SHP77 treated with DMSO at 0.1 percent for 48 hours (cell line): Measurements from ENCODE around the gene S100A16.
"Not testable (repeated sequence)": the region's sequence is repeated elsewhere in the genome, so short reads cannot be mapped to it uniquely, and the experiment has no call there.

ENCODE experiments used
- DNase-seq: peaks from one replicate; lab custom pipeline; 2025; lab: John Stamatoyannopoulos, UW

Gene S100A16, protein sequence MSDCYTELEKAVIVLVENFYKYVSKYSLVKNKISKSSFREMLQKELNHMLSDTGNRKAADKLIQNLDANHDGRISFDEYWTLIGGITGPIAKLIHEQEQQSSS

DNA sequence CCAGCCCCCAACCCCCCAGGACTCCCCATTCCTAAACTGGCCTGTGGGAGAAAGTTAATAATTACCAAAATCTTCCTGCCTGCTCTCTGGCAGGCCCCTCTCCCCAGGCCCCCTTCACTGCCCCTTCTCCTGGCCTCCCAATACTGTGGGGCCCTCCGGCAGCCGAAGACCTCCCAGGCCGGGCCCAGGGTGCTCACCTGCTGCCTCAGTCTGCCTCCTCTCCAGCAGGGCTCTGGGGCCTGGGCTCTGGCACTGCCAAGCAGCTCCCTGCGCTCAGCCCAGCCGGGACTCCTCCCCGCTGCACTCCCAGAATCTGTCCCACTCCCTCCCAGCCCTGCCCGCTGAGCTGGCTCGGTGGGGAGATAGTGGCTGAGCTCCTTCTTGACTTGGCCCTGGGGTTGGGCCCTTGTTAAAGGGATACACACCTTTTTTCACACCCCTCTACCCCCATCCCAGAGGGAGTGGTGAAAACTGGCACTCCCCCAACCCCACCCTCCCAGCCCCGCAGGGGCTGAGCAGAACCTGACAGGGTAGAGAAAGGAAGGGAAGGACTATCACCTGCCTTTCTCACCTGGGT is at the start of gene S100A16:
TSS of gene S100A16 (minus strand) at position 383 of the 577 bp plus-strand sequence. CDS start 4,986 bp downstream, outside the sequence.
- DNase-seq = no peak

DNA sequence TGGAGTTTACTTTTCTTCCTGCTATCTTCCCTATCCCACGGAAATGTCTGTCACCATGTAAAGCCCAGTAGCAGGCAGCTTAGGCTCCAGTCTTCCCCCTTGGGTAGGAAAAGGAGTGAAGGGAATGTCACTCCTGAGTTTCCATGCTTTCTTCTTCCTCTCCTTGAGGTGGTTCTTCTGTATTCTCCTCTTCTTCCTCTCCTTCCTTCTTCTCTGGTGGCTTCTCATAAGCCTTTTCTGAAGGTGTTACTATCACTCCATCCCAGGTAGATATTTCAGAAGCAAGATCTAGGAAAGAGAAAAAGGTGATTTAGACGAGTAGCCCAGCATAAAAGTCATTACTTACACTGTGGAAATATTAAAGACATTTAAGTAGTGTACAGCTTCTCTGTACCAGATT is 49.3 kb upstream of the S100A16 start:
- DNase-seq = no peak

DNA sequence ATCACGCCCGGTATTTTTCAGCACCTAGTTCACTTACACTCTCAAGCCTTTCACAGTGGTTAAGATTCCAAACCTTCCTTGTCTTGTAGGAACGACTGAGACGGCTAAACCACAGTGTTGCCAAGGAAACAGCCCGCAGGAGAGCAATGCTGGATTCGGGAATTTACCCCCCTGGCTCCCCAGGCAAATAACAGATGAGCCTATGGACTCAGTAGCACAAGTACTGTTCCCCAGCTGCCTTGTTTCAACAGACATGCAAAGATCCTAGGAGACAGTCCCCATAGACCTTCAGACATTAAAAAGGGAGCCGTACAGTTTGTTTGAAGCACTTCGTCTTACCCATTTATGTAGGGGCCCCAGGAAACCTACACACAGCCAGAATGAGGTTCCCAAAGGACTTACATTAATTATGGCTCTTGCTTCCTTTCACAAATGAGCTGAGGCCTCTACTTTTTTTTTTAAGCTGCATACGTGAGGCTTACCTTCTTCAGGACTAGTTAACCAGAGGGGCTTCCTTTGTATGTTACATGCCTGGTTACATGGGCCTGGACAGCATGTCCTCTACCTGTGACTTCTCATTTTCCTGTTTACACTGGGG is 48.3 kb upstream of the S100A16 start:
- DNase-seq = no peak

DNA sequence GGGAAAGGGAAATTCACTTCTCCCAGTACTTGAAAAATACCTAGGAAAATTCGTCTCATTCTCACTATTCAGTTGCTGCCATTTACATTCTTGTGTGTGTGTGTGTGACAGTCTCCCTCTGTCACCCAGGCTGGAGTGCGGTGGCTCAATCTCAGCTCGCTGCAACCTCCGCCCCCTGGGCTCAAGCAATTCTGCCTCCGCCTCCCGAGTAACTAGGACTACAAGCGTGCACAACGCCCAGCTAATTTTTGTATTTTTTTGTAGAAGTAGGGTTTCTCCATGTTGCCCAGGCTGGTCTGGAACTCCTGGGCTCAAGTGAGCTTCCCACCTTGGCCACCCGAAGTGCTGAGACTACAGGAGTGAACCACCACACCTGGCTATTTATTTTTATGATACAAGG is 46.7 kb upstream of the S100A16 start:
- no peak for DNase-seq

DNA sequence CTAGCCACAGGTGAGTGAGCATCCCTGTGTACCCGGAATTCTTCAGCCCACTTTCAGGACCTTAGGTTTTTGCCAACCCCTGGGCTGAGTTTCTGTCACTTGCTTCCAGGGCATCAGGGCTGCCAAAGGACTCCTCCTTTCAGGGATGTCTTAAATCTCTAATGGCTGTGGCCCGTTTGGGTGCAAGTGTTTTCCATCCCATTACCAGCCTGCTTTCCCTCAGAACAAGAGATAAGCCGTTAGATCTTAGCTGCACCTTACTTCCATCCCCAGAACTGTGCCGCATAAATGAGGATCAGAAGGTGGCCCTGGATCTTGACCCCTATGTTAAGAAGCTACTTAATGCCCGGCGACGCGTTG is 46.2 kb upstream of the S100A16 start:
- DNase-seq = no peak

DNA sequence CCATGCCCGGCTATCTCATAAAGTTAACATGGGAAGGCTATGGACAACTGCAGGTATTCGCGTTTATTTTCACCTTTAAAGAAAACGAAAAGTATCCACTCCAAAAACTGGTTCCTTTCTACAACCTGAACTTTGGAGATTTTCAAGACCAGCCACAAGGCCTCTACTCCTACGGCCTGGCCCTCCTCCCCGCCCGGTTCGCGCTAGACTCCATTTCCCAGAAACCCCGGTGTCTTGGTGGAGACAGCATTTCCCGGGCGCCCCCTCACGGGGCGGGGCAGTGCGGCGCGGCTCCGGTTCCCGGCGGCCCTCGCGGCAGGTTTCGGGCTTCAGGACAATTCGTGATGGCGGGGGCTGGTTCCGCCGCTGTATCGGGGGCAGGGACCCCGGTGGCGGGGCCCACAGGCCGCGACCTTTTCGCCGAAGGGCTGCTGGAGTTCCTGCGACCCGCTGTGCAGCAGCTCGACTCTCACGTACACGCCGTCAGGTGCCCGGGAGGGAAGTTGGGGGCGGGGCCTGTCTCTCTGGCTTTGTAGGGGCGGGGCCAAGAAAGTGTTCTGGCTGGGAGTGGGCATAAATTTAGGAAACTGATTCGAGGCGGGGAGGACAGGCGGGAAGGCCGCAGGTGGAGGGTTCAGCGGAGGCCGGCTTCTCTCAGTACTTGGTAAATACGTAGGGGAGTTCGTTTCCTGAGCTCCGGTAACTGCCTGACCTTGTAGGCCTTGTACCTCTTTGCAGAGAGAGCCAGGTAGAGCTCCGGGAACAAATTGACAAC is 45.6 kb upstream of the S100A16 start, which contains the start of gene SNAPIN:
TSS of gene SNAPIN (plus strand) at position 304 of the 775 bp plus-strand sequence. CDS start at position 345, 41 bp downstream.
- DNase-seq = peak; percentile 96

DNA sequence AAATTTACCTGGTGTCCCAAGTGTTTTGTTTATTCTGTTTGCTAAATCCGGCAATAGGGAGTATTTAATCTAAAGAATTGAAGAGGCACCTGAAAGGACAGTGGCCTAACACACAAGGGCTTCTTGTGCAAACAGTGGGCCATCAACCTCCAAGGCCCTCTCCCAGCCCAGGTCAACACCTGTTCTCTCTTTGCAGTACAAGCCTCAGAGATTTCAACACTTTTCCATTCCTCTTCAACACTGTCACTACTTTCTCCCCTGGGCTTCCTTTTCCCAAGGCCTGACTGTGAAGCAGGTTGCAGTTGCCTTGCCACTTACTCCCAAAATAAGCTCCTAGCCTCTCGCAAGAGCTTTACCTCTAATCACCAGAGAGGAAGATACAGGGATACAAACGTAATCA is 42.4 kb upstream of the S100A16 start:
- DNase-seq = peak; percentile 44

DNA sequence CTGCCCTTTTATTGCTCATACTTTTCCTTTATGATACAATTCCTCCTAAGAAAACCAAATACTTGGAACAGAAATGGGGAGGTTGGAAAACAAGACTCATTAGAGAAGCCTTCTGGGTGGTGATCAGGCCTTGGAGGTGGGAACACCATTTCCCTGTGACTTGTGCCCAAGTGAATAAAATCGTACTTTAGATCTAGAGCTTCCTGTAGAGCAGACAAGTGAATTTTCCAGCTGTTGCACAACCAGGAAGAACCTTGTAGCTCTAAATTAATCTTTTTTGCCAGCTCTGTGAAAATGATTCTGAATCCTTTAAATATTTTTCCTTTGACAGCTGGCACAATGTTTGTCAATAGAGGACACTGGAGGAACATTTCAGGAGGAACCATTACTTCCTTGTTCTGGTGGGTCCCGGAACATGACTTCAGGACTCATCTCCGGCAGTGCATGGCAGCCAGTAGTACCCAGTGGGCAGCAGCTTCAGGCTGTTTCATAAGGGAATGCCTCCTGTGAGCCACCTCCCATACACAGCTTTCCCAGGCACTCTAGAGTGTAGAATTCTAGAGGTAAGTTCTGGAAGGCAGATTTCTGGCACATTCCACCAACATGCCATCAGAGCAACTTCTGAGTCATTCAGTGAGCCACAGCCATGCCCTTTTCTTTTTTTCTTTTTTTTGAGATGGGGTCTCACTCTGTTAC is 40.0 kb upstream of the S100A16 start:
- DNase-seq = no peak

DNA sequence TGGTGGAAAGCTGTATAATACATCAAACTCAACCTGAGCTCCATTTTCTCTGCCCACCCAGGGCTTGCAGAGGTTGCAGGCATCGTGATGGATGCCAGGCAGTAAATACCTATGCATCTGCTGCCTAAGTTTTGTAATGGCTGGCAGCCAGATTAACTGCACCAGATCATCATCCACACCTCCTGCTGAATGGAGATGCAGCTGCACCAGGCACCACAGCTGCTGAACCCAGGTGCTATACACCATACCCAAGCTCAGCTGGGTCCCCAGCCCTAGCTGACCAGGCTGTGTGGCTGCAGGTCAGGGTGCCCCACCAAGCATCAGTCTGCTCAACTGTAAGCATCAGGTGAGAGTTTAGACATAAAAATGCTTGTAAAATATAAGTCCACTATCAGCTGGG is 38.8 kb upstream of the S100A16 start:
- peak; percentile 73 for DNase-seq

DNA sequence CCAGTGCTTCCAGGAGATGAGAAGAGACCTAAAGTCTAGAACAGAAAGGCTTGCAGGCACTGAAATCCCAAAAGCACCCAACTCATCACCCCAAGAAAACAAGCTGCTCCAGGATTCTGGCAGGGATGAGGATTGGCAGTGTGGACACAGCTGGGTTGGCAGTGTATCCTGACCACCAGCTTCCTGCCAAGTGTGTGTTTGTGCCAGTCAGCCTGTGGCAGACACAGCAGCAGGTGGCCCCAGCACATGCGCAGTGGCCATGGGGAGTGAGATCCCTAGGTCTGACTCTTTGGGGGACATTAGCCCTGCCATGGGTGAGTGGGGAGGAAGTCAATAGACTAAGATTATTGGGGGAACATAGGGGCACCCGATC is 36.9 kb upstream of the S100A16 start:
- peak; percentile 84 for DNase-seq

DNA sequence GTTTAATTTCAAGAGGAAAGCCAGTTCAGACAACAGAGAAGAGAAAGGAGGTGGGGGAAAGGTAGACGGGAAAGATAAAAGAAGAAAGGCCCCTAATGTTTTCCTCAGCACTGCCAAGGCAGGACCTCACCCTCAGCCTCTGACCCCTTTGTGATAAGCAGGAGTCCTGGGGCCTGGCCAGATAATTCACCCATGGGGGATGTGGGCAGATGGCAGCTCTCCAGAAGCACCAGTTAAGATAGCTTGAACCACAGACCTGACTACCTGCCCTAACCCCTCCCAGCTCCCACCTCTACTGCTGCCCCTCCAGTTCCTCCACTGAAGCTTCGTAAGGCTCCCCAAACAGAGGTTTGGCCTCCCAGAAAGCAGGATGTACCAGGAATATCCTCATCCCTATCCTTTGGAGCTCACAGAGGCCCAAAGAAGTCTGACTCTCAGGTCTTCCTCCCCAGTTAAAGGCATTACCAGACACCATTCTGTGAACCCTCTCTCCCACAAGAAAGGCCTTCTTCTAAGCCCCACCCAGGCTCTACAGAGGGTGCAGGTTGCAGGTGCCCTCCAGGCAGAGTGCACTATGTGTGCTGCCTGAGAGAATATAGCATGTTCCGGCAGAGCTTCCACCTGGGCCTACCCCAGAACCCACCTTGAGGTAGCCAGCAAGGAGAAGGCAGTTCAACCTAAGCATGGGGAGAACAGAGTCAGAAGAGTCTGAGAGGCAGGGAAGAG is 36.4 kb upstream of the S100A16 start:
- DNase-seq = peak; percentile 64

DNA sequence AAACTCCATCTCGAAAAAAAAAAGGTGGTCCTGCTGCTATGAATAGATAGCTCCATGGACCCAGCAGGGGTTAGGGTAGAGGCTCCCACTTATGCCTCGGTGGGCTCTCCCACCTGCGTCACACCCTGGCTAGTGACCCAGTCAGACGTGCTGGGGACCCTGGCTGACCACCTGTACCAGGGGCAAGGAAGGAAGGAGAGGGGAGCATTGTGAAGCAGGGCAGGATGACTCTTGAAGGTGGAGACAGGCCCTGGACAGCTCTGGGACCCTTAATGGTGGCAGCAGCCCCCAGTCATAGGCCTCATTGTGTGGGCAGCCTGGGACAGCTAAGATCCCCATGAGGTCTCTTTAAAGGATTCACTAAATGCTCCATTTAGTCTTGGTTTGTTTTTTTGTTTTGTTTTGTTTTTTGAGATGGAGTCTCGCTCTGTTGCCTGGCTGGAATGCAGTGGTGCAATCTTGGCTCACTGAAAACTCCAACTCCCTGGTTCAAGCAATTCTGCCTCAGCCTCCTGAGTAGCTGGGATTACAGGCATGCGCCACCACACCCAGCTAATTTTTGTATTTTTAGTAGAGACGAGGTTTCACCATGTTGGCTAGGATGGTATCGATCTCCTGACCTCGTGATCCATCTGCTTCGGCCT is 35.2 kb upstream of the S100A16 start:
- no peak for DNase-seq

DNA sequence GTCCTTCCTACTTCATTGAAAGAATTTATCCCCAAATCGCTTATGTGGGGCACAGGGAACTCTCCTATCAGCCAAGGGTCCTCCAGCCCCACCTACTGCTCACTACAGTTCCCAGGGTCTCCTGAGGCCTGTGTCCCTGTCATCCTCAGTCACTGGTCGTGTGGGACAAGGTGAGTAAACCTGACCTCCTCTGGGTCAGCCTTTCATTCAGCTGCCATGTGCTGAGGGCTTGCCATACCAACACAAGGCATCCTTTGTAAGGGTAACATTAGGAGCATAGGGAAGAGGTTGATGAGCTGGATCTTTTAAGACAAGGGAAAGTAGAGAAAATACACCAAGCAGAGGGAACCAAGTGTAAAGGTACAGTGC is 34.4 kb upstream of the S100A16 start:
- no peak for DNase-seq

DNA sequence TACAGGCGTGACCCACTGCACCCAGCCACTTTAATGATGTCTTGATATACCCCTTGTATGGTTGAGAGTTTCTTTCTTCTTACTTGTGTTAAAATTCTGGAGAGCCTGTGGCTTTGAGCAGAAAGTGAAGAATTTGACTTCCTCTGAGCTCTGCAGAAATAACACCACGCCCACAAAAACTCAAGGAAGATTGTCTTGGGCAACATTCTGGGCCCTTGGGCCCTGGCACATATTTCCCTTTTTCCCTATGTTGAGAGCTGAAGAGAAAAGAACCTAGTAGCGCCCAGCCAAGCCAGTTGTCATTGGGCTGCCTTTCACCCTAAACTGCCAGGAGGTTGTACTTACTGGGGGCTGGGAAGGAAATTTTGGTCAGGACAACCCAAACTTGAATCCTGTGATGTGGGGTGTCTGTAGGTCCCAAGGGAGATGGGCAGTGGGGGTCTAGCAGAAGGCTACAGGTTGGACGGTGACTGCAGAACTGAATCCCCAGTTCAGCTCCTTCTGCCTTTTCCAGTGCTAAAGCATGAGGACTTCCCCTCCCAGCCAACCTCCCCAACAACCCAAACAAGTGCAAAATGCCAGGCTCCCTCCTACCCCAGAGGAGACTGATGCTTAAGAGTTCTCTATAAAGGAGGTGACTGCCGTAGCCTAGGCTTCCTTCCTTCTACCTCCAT is 33.9 kb upstream of the S100A16 start:
- DNase-seq = no peak

DNA sequence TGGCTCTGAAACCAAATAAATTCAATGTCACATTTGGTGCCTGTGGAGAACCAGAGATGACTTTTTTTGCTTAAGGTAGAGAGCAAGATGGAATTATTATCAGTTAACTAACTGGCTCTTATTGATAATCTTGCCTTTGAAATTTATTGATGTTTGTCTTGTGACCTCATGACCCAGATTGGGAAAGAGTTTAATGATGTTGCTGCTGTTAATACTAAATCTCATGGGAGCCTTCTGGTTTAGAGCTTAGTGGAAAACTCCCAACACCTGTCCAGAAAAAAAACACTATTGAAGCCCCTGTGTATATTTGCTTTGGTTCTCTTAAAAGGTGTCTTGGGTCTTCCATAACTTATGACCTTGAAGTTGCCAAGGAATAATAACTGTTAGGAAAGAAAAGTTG is 30.9 kb upstream of the S100A16 start:
- DNase-seq = no peak

DNA sequence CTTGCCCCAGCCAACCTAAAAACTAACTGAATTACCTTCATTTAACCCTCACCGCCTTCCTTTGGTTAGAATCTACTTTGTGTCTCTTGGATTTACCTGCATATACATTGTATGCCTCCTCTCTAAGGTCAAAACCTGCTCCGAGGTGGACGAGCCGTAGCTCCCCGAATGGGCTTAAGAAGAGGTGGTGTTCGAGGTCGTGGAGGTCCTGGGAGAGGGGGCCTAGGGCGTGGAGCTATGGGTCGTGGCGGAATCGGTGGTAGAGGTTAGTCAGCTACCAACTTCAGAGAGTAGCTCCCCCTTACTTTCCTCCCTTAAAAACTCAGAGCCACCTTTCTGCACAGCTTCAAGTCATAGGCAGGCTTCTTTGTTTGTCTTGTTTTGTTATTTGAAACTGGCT is 30.2 kb upstream of the S100A16 start:
- DNase-seq = no peak

DNA sequence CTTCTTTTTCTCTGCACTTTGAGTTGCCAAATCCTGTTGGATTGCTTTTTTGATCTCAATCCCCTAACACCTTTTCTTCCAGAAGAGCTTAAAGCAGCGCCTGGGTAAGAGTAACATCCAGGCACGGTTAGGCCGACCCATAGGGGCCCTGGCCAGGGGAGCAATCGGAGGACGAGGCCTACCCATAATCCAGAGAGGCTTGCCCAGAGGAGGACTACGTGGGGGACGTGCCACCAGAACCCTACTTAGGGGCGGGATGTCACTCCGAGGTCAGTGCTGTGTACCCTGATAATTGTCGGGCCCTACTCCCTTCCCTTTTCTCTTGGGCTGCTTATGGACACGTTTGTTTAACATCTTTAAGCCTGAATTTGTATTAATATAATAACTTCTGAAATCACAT is 29.2 kb upstream of the S100A16 start:
- DNase-seq = no peak

DNA sequence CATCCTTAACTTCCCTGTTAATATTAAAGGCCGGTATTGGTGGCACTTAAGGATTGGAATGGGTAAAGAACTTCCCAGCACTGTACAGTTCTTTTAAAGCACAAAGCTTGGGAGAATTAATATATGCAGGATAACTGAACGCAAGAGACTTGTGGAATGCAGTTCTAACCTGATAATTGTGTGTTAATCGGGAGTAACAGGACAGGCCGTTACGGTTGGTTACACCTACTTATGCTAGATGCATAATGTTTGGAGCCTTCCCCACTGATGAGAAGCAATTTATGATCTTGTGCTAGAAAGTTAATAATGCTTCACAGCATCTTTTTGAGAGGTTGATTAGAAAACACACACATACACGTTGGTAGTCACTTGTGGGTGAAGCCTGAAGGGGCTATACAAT is 27.9 kb upstream of the S100A16 start:
- no peak for DNase-seq

DNA sequence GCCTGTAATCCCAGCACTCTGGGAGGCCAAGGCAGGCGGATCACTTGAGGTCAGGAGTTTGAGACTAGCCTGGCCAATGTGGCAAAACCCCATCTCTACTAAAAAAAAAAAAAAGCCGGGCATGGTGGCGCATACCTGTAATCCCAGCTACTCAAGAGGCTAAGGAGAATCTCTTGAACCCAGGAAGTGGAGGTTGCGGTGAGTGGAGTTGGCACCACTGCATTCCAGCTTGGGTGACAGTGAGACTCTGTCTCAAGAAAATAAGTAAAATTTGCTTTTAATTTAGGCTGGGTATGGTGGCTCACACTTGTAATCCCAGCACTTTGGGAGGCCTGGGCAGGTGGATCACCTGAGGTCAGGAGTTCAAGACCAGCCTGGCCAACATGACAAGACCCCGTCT is 27.3 kb upstream of the S100A16 start:
- DNase-seq = not testable (repeated sequence)

DNA sequence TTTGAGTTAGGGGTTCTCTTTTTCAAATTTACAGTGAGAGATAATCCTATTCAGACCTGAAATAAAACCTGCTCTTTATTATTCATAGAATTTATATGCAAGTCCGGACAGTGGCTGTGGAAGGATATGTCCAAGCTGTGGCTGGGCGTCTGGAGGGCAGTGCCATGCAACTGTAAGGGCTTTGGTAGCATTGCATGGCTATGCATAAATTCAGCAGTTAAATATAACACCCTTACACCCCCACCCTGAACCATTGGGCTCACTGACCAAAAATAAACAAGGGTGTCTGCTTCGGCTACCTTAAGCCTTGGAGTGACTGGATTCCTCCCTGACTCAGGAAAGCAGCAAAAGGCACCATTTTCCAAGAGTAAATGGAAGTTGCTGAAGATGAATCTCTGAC is 26.3 kb upstream of the S100A16 start:
- no peak for DNase-seq

DNA sequence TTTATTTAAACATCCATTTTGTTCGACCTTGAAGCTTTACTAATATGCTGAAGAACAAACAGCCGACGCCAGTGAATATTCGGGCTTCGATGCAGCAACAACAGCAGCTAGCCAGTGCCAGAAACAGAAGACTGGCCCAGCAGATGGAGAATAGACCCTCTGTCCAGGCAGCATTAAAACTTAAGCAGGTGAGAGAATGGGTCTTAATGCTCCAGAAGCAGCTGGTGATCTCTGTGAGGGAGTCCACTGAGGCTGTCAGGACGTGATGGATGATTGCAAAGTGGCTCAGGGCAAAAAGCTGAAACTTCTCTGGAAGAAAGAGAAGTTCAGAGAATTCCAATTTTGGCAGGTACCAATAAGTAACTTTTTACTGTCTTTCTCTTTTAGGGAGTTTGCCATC is 25.3 kb upstream of the S100A16 start:
- DNase-seq = no peak
